ENCODE results near the gene ZIC1.

Gene ZIC1

GRCh38 chr3:147410116-147410525, 956 bp downstream of the ZIC1 start:
- DNase-seq (ENCODE audit: low read depth in 2 of 2), result no peak

DNA sequence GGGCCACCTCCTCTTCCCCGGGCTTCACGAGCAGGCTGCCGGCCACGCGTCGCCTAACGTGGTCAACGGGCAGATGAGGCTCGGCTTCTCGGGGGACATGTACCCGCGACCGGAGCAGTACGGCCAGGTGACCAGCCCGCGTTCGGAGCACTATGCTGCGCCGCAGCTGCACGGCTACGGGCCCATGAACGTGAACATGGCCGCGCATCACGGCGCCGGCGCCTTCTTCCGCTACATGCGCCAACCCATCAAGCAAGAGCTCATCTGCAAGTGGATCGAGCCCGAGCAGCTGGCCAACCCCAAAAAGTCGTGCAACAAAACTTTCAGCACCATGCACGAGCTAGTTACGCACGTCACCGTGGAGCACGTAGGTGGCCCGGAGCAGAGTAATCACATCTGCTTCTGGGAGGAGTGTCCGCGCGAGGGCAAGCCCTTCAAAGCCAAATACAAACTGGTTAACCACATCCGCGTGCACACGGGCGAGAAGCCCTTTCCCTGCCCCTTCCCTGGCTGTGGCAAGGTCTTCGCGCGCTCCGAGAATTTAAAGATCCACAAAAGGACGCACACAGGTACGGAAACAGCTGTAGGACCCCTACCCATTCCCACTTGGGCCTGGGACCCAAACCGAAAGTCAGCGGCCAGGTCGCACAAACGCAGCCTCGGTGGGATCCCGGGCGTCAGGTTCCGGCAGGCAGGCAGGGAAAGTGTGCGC, 1.5 kb downstream of the ZIC1 start:
- DNase-seq (ENCODE audit: low read depth in 2 of 2), result no peak

- no peak for DNase-seq (ENCODE audit: low read depth in 2 of 2)
These were observed 2.2 kb downstream of the ZIC1 start for GRCh38 chr3:147411238-147411814.

- no peak for DNase-seq (ENCODE audit: low read depth in 2 of 2)
These were observed 2.7 kb downstream of the ZIC1 start for GRCh38 chr3:147411815-147412241.

GRCh38 chr3:147412261-147412916, 3.2 kb downstream of the ZIC1 start:
- no peak for DNase-seq (ENCODE audit: low read depth in 2 of 2)

GRCh38 chr3:147412917-147413685, 3.9 kb downstream of the ZIC1 start:
- no peak for DNase-seq (ENCODE audit: low read depth in 2 of 2)

DNA sequence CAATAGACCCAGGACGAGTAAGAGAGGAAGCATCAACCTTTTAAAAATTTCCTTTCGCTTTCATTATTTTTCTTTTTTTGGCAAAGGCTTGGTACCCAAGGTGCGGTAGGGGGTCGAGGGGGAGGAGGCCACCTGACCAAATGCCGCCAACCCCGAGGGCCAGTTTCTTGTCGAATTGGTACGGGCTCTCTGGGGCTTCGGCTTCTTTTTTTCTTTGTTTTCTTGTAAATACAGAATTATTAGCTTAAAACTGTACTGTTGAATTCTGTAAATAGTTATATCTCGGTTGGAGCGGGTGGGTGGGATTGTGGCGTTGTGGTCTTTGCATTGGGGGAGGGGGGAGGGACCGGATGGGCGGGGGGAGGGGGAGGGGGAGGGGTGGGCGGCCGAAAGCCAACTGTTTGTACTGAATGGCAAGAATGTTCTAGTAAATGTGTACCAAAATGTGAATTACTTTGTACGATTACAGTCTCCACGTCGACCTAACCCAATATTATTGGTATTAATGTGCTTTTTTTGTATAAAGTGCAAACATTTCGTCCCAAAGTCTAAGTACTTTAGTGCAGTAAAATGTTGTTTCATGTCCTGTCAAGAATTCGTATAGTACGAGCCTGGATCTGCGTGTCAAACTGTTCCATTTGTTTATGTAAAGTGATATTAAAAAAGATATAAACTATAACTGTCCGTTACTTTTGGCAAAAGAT, 4.7 kb downstream of the ZIC1 start:
- no peak for DNase-seq (ENCODE audit: low read depth in 2 of 2)

DNA sequence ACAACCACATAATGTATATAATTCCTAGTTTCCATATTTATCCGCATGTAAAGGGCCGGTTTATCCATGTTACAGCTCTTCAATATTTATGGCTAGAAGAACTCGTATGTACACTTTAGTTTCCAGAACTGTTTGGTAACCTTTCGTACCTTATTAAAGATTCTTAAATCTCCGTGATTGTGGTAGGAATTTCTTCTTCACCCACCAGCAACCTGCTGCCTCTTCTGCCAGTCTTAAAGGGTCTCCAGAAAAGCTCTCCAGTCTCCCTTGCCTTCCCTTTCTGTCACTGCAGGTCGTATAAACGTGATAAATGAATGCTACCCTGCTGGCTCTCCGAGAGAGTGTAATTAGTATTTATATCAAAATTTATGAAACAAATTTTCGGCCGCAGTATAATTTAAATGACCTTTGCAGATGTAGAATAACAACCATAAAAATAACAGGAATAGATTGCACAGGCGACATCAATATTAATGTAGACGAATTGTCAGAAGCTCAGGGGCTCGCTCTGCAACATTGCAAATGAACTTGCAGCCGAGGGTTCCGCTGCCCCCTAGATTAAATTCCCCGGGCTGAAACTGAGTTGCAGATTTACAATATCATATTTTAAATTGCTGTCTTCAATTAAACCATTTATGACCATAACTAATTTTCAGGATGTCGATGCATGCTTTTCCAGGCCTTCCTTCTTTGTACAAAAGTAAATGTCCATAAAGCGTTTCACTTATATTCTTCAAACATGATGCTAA, 5.4 kb downstream of the ZIC1 start:
- DNase-seq (ENCODE audit: low read depth in 2 of 2), result no peak

DNA sequence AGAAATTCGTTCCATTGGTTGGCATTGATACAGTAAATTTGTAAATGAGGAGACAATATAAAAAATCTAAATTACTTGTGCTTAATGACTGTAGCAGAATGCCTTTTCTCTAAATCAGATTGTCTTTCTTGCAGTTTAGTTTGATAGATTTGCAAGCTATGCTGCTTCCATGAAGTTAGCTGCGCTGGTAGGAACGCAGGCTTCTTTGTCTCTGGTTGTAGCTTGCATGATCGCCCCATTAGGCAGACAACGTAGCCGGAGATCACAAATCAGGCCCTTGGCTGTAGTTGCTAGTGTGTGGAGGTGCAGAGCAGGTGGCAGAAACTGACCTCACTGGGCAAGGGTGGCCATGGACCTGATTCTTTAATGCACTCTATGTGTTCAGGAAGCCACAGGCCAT, 6.1 kb downstream of the ZIC1 start:
- DNase-seq (ENCODE audit: low read depth in 2 of 2), result no peak

GRCh38 chr3:147415874-147416273, 6.7 kb downstream of the ZIC1 start:
- DNase-seq (ENCODE audit: low read depth in 2 of 2), result no peak

- no peak for DNase-seq (ENCODE audit: low read depth in 2 of 2)
These were observed 7.8 kb downstream of the ZIC1 start for GRCh38 chr3:147416931-147417330.

DNA sequence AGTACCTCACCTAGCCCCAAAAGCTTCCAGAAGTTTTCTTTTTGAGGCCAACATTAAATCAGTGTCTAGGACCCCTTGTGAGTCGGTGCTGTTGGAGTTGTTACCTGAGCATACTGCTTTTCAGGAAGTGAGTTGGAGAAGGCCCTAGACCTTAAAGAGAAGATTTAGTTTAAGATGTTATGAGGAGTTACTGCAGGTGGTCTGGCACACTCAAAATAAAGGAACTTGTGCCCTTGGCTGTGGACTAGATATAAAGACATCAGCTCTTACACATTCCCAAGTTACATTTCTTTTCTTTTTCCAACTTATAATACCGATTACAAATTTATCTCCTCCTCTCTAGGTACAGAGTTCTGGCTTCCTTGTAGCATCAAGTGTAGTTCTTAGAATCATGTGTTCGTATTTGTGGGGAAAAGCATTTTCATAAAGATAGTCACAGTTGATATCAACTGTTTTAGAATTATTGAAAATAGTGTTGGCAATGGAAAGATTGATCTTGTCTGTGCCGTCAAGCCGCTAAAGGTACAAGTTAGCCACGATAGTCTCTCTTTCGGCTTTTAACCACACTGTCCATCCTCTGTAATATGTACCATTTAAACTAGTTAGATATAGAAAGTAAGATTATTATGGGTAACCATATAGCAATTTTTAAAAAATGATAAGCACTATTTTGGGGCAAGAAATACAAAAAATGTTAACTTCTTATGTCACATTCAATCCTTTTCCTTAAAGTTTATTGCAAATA, 8.6 kb downstream of the ZIC1 start:
- no peak for DNase-seq (ENCODE audit: low read depth in 2 of 2)

GRCh38 chr3:147418371-147418781, 9.2 kb downstream of the ZIC1 start:
- DNase-seq (ENCODE audit: low read depth in 2 of 2), result no peak

DNA sequence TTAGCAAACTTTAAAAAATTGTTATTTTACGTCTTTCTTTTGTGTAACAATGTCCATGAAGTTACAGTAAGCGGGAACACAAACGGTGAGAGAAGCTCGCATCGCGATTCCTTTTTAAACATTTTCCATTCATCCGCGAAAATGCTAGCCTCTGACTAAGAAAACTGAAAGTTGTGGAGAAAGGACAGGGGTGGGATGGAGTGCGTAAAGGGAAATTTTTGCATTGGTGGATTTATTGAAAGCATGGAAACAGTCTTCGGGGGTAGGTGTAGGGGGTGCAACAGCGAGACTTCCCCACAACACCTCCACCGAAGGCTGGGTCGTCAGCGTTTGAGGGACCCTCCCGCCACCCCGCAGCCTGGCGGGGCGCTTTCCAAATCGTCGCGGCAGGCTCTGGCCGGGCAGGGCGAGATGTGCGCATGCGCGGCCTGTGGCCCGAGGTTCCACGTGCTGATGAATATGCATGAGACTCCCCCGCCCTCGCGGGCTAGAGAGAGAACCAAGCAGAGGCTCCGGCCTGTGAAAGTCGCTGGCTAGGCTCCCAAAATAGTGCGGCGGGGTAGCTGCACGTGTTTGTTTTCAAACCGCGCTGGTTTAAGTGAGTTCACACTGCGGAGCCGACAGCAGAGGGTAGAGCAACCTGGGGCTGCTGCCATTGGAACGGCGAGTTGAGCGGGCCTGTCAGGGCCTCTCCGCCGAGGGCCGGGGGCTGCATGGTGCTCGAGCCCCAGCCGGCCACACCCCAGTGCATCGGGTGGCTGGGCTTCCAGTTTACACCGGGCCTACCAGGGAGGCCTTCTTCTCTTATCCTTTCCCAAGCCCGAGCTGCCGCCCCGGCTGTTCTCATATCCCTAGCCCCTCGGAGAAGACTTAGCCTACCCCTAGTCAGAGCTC, 9.9 kb downstream of the ZIC1 start:
- DNase-seq (ENCODE audit: low read depth in 2 of 2), result no peak

- no peak for DNase-seq (ENCODE audit: low read depth in 2 of 2)
These were observed 10.6 kb downstream of the ZIC1 start for GRCh38 chr3:147419781-147420224.

GRCh38 chr3:147420353-147421183, 11.4 kb downstream of the ZIC1 start:
- no peak for DNase-seq (ENCODE audit: low read depth in 2 of 2)

DNA sequence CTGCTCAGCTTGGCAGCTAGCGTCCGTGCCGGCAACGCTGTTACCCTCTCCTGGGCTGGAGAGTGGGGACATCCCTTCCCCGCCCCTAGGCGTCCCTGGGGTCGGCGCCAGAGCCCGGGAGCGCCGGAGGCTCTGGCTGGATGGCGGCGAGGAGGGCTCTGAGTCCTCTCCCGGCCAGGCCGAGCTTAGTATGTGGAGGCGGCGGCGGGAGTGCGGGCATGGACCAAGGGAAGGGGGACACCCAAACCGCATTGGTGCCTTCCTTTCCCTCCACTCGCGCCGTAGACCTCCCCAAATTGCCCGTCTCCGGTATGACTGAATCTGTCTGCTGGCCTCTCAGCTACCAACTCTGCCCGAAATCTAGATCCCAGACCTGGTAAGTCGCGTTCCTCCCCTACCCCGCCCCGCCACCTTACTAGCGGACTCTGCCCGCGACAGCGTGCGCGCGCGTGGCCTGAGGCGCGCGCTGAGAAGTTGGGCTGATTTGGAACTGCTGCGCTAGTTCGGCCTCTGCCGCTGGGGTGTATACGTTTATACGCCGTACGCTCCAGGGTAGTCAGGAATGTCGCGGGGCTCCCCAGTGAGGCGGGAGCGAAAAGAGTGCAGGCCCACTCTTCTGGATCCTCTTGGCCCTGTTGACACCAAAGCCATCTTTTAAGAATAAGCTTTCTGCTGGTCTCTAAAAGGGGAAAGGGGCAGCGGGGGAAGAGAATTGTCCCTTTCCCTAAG, 12.2 kb downstream of the ZIC1 start:
- no peak for DNase-seq (ENCODE audit: low read depth in 2 of 2)

GRCh38 chr3:147422196-147422595, 13.0 kb downstream of the ZIC1 start:
- no peak for DNase-seq (ENCODE audit: low read depth in 2 of 2)
